K562 treated with DMSO at 1 percent for 12 hours (cell line): ENCODE data around the gene REG1B. TPM values are rescaled to one million over a fixed set of nuclear protein-coding genes. Genes with fewer than 3 reads are reported as not detected.

ENCODE experiments used
- total RNA-seq: library from RNA; unstranded; fragments of 300-600 nt; gene quantifications from 2 replicates; pipeline ENCODE4 v1.2.3, GENCODE V29; 2022; ENCODE audit not compliant: insufficient read depth

REG1B gene, protein sequence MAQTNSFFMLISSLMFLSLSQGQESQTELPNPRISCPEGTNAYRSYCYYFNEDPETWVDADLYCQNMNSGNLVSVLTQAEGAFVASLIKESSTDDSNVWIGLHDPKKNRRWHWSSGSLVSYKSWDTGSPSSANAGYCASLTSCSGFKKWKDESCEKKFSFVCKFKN
- not detected in 2 replicates for total RNA-seq

GRCh38 chr2:79087785-79088364 is at the start of gene REG1B:
Gene REG1B, minus strand, starts transcription at chr2:79087993. Its CDS starts 381 bp downstream, at chr2:79087612.

GRCh38 chr2:79120194-79120713 is 32.5 kb upstream of the REG1B start, which contains the start of gene REG1A:
Gene REG1A, plus strand, starts transcription at chr2:79120488. Its CDS starts 374 bp downstream, at chr2:79120862.

Other genes starting within 250 kb of the REG1B start
- not detected in 2 replicates for gene REG3G, start 62.3 kb downstream of the REG1B start, total RNA-seq
- gene REG1A, start 32.5 kb upstream of the REG1B start, total RNA-seq = not detected in 2 replicates
- gene REG3A, start 71.8 kb upstream of the REG1B start, total RNA-seq = not detected in 2 replicates